Hepatocyte (in vitro differentiated cells): ENCODE measurements around the gene FNDC3B. TPM values are rescaled to one million over a fixed set of nuclear protein-coding genes. Genes with fewer than 3 reads are reported as not detected.

Source experiments
- DNase-seq: peaks from one replicate; pipeline ENCODE4 v3.0.0-alpha.2; 2016; ENCODE audit warnings: low spot score
- H2AFZ ChIP-seq: fragments of 200-600 bp; sonication (generic); 2 replicates; pipeline ENCODE4 v1.6.0; 2016; ENCODE audit warnings: antibody characterized with exemption, mild to moderate bottlenecking
- H3K27ac ChIP-seq: fragments of 200-600 bp; sonication (generic); 2 replicates; pipeline ENCODE4 v1.5.1; 2016; ENCODE audit warnings: mild to moderate bottlenecking
- H3K27me3 ChIP-seq: fragments of 200-600 bp; sonication (generic); 2 replicates; pipeline ENCODE4 v1.6.1; 2016
- H3K36me3 ChIP-seq: fragments of 200-600 bp; sonication (generic); replicated peaks from 2 replicates; pipeline ENCODE4 v1.5.1; 2016; ENCODE audit warnings: low read depth; ENCODE audit not compliant: insufficient read depth
- H3K4me1 ChIP-seq: fragments of 200-600 bp; sonication (generic); 2 replicates; pipeline ENCODE4 v1.5.1; 2016; ENCODE audit warnings: mild to moderate bottlenecking, moderate library complexity; ENCODE audit not compliant: insufficient read depth
- H3K4me2 ChIP-seq: fragments of 200-600 bp; sonication (generic); 2 replicates; pipeline ENCODE4 v1.6.0; 2016
- H3K4me3 ChIP-seq: fragments of 200-600 bp; sonication (generic); 2 replicates; pipeline ENCODE4 v1.5.1; 2016; ENCODE audit warnings: mild to moderate bottlenecking
- H3K79me2 ChIP-seq: fragments of 200-600 bp; sonication (generic); 2 replicates; pipeline ENCODE4 v1.6.0; 2017; ENCODE audit warnings: mild to moderate bottlenecking
- H3K9me2 ChIP-seq: fragments of 200-600 bp; sonication (generic); replicated peaks from 2 replicates; pipeline ENCODE4 v1.6.0; 2017; ENCODE audit warnings: mild to moderate bottlenecking; ENCODE audit not compliant: insufficient read depth
- H3K9me3 ChIP-seq: fragments of 200-600 bp; sonication (generic); 2 replicates; pipeline ENCODE4 v1.5.1; 2016; ENCODE audit warnings: low read depth, mild to moderate bottlenecking
- H4K20me1 ChIP-seq: fragments of 200-600 bp; sonication (generic); 2 replicates; pipeline ENCODE4 v1.6.0; 2016; ENCODE audit warnings: mild to moderate bottlenecking; ENCODE audit not compliant: insufficient read depth, poor library complexity, severe bottlenecking
- CTCF ChIP-seq: fragments of 200-600 bp; sonication (generic); IDR thresholded peaks from 2 replicates; pipeline ENCODE4 v1.5.1; 2016; ENCODE audit warnings: antibody characterized with exemption, mild to moderate bottlenecking; ENCODE audit not compliant: poor library complexity
- EZH2 ChIP-seq: fragments of 200-600 bp; sonication (generic); IDR thresholded peaks from 2 replicates; pipeline ENCODE4 v1.6.1; 2016; ENCODE audit warnings: antibody characterized with exemption, mild to moderate bottlenecking, borderline replicate concordance
- EZH2phosphoT487 ChIP-seq: fragments of 200-600 bp; sonication (generic); IDR thresholded peaks from one replicate; pipeline ENCODE4 v1.6.1; 2018; ENCODE audit warnings: antibody characterized with exemption, mild to moderate bottlenecking, low read depth, moderate library complexity; ENCODE audit not compliant: unreplicated experiment, severe bottlenecking
- WGBS: methylation state at CpG from one replicate; pipeline ENCODE4 v1.1.6; 2016; ENCODE audit warnings: low lambda C conversion rate; ENCODE audit errors: missing lambda C conversion rate; 5-methylcytosine and 5-hydroxymethylcytosine counted together
- polyA plus RNA-seq: library from polyadenylated mRNA; unstranded; fragments of >200 nt; fragmentation: Nextera tagmentation; extraction: Ambion mirVana; gene quantifications from 2 replicates; pipeline ENCODE4 v1.2.1, GENCODE V29; 2016
- total RNA-seq: library from RNA; depleted of rRNA; stranded (reverse); fragments of >200 nt; gene quantifications from 2 replicates; pipeline ENCODE4 v1.2.3, GENCODE V29; 2014

Gene FNDC3B
- total and polyA plus RNA-seq, 2 experiments from 2014 or later, result 61.2 to 113 TPM

DNA sequence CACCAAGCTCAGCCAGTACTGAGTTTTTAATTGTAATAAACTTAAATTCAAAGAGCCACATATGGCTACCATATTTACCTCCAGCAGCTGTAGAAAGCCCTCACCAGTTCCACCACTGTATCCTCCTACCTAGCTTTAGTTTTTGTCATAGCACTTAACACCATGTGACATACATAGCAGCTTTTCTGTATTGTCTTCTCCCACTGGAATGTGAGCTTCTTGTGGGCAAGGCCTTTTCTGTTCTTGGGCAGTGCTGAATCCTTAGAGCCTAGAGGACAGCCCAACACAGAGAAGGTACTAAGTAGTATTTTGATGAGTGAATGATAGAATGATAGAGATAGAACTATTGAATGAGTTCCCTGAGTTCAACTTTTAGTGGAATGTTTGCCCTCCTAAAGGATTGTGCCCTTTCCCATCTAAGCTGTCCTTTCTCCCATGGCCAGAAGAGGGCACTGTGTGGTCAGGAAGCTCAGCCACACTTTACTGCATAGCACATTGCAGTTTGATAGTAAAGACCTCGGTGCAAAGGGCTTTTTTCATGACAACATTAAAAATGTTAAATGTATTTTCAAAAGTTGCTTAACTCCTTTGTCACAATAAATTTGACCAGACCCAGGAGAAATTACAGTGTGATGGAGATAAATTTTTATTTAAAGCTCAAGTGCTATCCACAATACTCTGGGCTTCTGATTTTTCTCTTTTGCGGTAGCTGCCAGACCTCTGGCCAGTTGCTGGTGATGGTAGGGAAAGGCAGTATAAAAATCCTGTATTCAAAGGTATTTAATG lies 293.1 kb downstream of the FNDC3B start:
- peak; percentile 76 for DNase-seq
- no peak overlapping the region for H3K4me2 ChIP-seq
- H4K20me1 ChIP-seq, result peaks cover 3% of the 10 kb centered on the region
- TF ChIP-seq CTCF, result peak; percentile 82
- TF ChIP-seq EZH2phosphoT487, result no peak
- no peak for TF ChIP-seq EZH2
- H3K9me3 ChIP-seq, result no peaks in the 10 kb centered on the region
- no peak overlapping the region for H3K4me3 ChIP-seq
- no peak overlapping the region for H2AFZ ChIP-seq
- H3K36me3 ChIP-seq, result no peaks in the 10 kb centered on the region
- peak overlapping the region; percentile 54 for H3K27ac ChIP-seq
- H3K79me2 ChIP-seq, result peaks cover 10% of the 10 kb centered on the region
- WGBS, result 58% methylated on average over 2 of the region's 2 CpGs
- H3K4me1 ChIP-seq, result no peaks in the 10 kb centered on the region
- no peaks in the 10 kb centered on the region for H3K9me2 ChIP-seq
- no peaks in the 10 kb centered on the region for H3K27me3 ChIP-seq

- no peak for DNase-seq
- Histone ChIP-seq H3K4me2 (no peak overlapping the region), H3K9me2 (no peaks in the 10 kb centered on the region), H3K4me3 (no peak overlapping the region), H3K36me3 (no peaks in the 10 kb centered on the region), H4K20me1 (peaks cover 3% of the 10 kb centered on the region), H3K4me1 (no peaks in the 10 kb centered on the region), H3K27me3 (no peaks in the 10 kb centered on the region), H3K27ac (peak overlapping the region; percentile 1), H3K79me2 (peaks cover 10% of the 10 kb centered on the region), H3K9me3 (no peaks in the 10 kb centered on the region), H2AFZ (no peak overlapping the region)
- no peak for TF ChIP-seq EZH2
- no peak for TF ChIP-seq EZH2phosphoT487
- TF ChIP-seq CTCF, result no peak
These were observed 293.6 kb downstream of the FNDC3B start for GRCh38 chr3:172333042-172333377.

DNA sequence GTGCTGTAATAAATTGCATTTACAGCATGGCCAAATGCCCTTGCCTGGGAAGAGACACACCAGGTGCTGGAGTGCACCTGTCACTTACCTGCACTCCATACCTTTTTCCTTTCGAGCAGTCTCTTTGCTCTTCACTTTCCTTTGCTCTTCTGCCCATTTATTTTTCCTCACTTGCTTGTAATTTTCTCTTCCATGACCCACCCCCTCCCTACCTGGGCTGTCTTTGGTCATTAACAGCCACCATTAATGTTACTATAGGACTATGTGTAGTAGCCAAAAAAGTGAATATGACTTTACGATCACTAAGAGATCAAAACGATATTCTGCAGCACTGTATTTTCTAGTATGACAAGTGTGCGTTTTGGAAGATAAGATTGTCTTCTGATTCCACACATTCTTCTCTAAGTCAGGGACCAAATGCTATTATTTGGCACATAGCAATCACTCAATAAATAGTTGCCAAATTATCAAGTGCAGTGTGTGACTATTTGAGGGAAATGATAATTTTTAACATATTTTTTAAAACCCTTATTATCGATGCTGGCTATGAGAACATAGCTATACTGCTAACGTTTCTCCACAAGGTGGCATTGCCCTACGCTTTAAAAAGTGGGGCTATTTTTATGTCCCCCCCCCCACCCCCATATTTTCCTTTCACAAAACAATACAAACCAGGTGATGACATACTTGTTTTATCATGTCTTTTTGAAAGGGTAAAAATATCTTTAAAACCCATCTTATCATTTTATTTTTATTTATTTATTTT lies 294.5 kb downstream of the FNDC3B start:
- H3K4me3 ChIP-seq, result no peak overlapping the region
- H3K4me1 ChIP-seq, result no peaks in the 10 kb centered on the region
- no peaks in the 10 kb centered on the region for H3K9me3 ChIP-seq
- DNase-seq, result no peak
- H4K20me1 ChIP-seq, result peaks cover 3% of the 10 kb centered on the region
- H3K9me2 ChIP-seq, result no peaks in the 10 kb centered on the region
- H3K27me3 ChIP-seq, result no peaks in the 10 kb centered on the region
- H3K79me2 ChIP-seq, result peaks cover 6% of the 10 kb centered on the region
- H3K27ac ChIP-seq, result no peak overlapping the region
- H3K36me3 ChIP-seq, result no peaks in the 10 kb centered on the region
- no peak overlapping the region for H2AFZ ChIP-seq
- WGBS, result 96% methylated on average over 7 of the region's 7 CpGs
- TF ChIP-seq EZH2, result no peak
- no peak for TF ChIP-seq EZH2phosphoT487
- peak; percentile 17 for TF ChIP-seq CTCF
- H3K4me2 ChIP-seq, result no peak overlapping the region
